Measurements from ENCODE around the gene CLDN2.

DNA sequence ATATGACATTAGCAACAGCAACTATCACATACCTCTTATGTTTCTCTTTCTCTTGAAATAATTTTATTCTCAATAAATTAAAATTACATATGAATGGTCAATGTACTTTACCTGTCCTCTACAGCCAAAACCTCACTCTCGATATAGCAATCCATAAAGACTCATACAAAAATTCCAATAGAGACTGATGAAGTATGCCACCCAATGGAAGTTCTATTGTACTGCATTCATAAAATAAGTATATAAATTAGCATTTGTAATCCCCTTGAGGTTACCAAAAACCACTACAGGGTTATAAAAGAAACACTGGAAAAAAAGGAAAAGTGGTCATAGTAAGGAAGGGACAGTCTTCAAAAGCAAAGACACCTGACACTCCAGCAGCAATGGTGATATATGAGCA is 32.8 kb downstream of the CLDN2 start:
- no peak for TF ChIP-seq POLR2A (IDR thresholded peaks at IDR 0.05)
- TF ChIP-seq, protein P1, sequence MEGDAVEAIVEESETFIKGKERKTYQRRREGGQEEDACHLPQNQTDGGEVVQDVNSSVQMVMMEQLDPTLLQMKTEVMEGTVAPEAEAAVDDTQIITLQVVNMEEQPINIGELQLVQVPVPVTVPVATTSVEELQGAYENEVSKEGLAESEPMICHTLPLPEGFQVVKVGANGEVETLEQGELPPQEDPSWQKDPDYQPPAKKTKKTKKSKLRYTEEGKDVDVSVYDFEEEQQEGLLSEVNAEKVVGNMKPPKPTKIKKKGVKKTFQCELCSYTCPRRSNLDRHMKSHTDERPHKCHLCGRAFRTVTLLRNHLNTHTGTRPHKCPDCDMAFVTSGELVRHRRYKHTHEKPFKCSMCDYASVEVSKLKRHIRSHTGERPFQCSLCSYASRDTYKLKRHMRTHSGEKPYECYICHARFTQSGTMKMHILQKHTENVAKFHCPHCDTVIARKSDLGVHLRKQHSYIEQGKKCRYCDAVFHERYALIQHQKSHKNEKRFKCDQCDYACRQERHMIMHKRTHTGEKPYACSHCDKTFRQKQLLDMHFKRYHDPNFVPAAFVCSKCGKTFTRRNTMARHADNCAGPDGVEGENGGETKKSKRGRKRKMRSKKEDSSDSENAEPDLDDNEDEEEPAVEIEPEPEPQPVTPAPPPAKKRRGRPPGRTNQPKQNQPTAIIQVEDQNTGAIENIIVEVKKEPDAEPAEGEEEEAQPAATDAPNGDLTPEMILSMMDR (IDR thresholded peaks at IDR 0.05 in 4 of 5, conservative IDR thresholded peaks at IDR 0.05 in 1 of 5), result peak; percentile 13 to 48 (median 33)

All from gastrocnemius medialis (tissue), 4 donors.